Smooth muscle cell (in vitro differentiated cells): ENCODE results near the gene RCCD1. TPM values are rescaled to one million over a fixed set of nuclear protein-coding genes. Genes with fewer than 3 reads are reported as not detected.

Source experiments
- DNase-seq: peaks from one replicate; lab custom pipeline; 2025; ENCODE audit not compliant: unreplicated experiment; lab: John Stamatoyannopoulos, UW
- H2AFZ ChIP-seq: fragments of 200-600 bp; sonication (generic); 2 replicates; pipeline ENCODE4 v1.6.0; 2016; ENCODE audit warnings: antibody characterized with exemption, low read depth, mild to moderate bottlenecking
- H3F3A ChIP-seq: fragments of 200-600 bp; sonication (generic); 2 replicates; pipeline ENCODE4 v1.6.0; 2017; ENCODE audit warnings: antibody characterized with exemption, low read depth
- H3K27ac ChIP-seq: fragments of 200-600 bp; sonication (generic); 2 replicates; pipeline ENCODE4 v1.5.1; 2016; ENCODE audit warnings: low read depth, mild to moderate bottlenecking
- H3K27me3 ChIP-seq: fragments of 200-600 bp; sonication (generic); 2 replicates; pipeline ENCODE4 v1.6.1; 2016; ENCODE audit warnings: low read depth, mild to moderate bottlenecking
- H3K36me3 ChIP-seq: fragments of 200-600 bp; sonication (generic); 2 replicates; pipeline ENCODE4 v1.5.1; 2016; ENCODE audit warnings: low read depth
- H3K4me1 ChIP-seq: fragments of 200-600 bp; sonication (generic); 2 replicates; pipeline ENCODE4 v1.5.1; 2016; ENCODE audit warnings: low read depth
- H3K4me2 ChIP-seq: fragments of 200-600 bp; sonication (generic); 2 replicates; pipeline ENCODE4 v1.6.0; 2016; ENCODE audit warnings: mild to moderate bottlenecking
- H3K4me3 ChIP-seq: fragments of 200-600 bp; sonication (generic); 2 replicates; pipeline ENCODE4 v1.5.1; 2016; ENCODE audit warnings: mild to moderate bottlenecking
- H3K79me2 ChIP-seq: fragments of 200-600 bp; sonication (generic); 2 replicates; pipeline ENCODE4 v1.6.0; 2016; ENCODE audit warnings: low read depth, mild to moderate bottlenecking
- H3K9ac ChIP-seq: fragments of 200-600 bp; sonication (generic); 2 replicates; pipeline ENCODE4 v1.6.0; 2016; ENCODE audit warnings: low read depth
- H3K9me3 ChIP-seq: fragments of 200-600 bp; sonication (generic); replicated peaks from 2 replicates; pipeline ENCODE4 v1.5.1; 2016; ENCODE audit warnings: low read depth
- H4K20me1 ChIP-seq: fragments of 200-600 bp; sonication (generic); 2 replicates; pipeline ENCODE4 v1.6.0; 2016; ENCODE audit warnings: low read depth
- WGBS: methylation state at CpG from one replicate; pipeline ENCODE4 v1.1.7; 2016; ENCODE audit warnings: low lambda C conversion rate; 5-methylcytosine and 5-hydroxymethylcytosine counted together
- polyA plus RNA-seq: library from polyadenylated mRNA; unstranded; fragments of >200 nt; fragmentation: Nextera tagmentation; extraction: Ambion mirVana; gene quantifications from 2 replicates; pipeline ENCODE4 v1.2.1, GENCODE V29; 2016
- small RNA-seq: library from RNA; depleted of rRNA; stranded (forward); fragments of <200 nt; gene quantifications from one replicate; pipeline ENCODE3, GENCODE V24; 2014
- total RNA-seq: library from RNA; depleted of rRNA; stranded (reverse); fragments of >200 nt; gene quantifications from 2 replicates; pipeline ENCODE4 v1.2.3, GENCODE V29; 2014
- TF ChIP-seq, protein P1 (sequence below): fragments of 200-600 bp; sonication (generic); IDR thresholded peaks from 2 replicates; pipeline ENCODE4 v1.5.1; 2017; ENCODE audit warnings: borderline replicate concordance, mild to moderate bottlenecking, antibody characterized with exemption; ENCODE audit not compliant: insufficient read depth, poor library complexity, severe bottlenecking

RCCD1 gene
- total and polyA plus RNA-seq, 2 experiments from 2014 or later = 4.4 to 9.2 TPM

DNA sequence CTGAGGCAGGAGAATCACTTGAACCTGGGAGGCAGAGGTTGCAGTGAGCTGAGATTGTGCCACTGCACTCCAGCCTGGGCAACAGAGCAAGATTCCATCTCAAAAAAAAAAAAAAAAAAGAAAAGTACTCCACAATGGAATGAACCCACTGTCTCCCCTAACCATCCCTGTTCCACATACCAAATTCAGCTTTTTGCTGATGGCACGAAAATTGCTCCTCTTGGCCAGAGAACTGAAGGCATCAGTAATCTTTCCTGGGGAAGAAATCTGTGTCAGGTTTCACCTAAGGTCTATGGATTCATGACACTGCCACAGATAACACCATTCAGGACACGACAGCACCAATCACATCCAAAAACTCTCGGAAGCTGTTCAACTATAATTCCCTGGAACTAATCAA is 46.5 kb downstream of the RCCD1 start:
- no peak for DNase-seq
- TF ChIP-seq, protein P1, sequence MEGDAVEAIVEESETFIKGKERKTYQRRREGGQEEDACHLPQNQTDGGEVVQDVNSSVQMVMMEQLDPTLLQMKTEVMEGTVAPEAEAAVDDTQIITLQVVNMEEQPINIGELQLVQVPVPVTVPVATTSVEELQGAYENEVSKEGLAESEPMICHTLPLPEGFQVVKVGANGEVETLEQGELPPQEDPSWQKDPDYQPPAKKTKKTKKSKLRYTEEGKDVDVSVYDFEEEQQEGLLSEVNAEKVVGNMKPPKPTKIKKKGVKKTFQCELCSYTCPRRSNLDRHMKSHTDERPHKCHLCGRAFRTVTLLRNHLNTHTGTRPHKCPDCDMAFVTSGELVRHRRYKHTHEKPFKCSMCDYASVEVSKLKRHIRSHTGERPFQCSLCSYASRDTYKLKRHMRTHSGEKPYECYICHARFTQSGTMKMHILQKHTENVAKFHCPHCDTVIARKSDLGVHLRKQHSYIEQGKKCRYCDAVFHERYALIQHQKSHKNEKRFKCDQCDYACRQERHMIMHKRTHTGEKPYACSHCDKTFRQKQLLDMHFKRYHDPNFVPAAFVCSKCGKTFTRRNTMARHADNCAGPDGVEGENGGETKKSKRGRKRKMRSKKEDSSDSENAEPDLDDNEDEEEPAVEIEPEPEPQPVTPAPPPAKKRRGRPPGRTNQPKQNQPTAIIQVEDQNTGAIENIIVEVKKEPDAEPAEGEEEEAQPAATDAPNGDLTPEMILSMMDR = no peak
- H3K9ac ChIP-seq = no peak overlapping the region
- no peaks in the 10 kb centered on the region for H3K9me3 ChIP-seq
- no peaks in the 10 kb centered on the region for H3F3A ChIP-seq
- H3K4me1 ChIP-seq = no peaks in the 10 kb centered on the region
- no peaks in the 10 kb centered on the region for H4K20me1 ChIP-seq
- no peak overlapping the region for H3K4me3 ChIP-seq
- 88% methylated on average over 3 of the region's 3 CpGs for WGBS
- no peaks in the 10 kb centered on the region for H3K36me3 ChIP-seq
- no peaks in the 10 kb centered on the region for H3K79me2 ChIP-seq
- H2AFZ ChIP-seq = no peak overlapping the region
- H3K4me2 ChIP-seq = no peak overlapping the region
- H3K27ac ChIP-seq = no peak overlapping the region
- no peaks in the 10 kb centered on the region for H3K27me3 ChIP-seq

DNA sequence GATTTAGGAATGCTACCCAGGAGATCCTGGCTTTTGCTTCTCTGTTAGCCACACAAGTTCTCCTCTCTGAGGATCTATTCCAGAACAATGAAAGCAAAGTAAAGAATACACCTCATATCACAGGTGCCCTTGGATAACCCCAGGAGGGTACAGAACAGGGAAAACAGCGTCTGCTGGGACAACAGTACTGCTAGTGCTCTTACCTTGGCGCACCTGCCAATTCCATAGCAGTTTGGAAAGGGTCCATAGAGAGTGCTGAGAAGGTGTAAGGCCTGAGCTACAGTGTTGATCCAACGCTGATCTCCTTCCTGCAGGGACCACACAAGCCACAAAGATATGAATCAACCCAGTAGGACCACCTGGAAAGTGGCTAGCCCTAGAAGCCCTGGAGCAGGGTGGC is 52.6 kb downstream of the RCCD1 start:
- no peaks in the 10 kb centered on the region for H3K36me3 ChIP-seq
- no peaks in the 10 kb centered on the region for H4K20me1 ChIP-seq
- H3K9ac ChIP-seq = no peak overlapping the region
- WGBS = 97% methylated on average over 3 of the region's 3 CpGs
- no peaks in the 10 kb centered on the region for H3K4me1 ChIP-seq
- H3K9me3 ChIP-seq = no peaks in the 10 kb centered on the region
- no peak overlapping the region for H3K4me2 ChIP-seq
- H3K4me3 ChIP-seq = no peak overlapping the region
- DNase-seq = no peak
- H3K79me2 ChIP-seq = no peaks in the 10 kb centered on the region
- no peak overlapping the region for H2AFZ ChIP-seq
- no peak overlapping the region for H3K27ac ChIP-seq
- H3K27me3 ChIP-seq = no peaks in the 10 kb centered on the region
- no peaks in the 10 kb centered on the region for H3F3A ChIP-seq
- TF ChIP-seq, protein P1 = no peak

Small RNA genes within 50 kb of the gene (small RNA-seq; reads per million reads assigned to genes)
- not detected for gene RF00019

Other genes with a start within 250 kb of the RCCD1 start
- gene BLM, start 237.5 kb upstream of the RCCD1 start, total RNA-seq = 4.9 and 5.6 TPM in 2 replicates
- 1.7 and 3.1 TPM in 2 replicates for gene BLM, start 237.5 kb upstream of the RCCD1 start, polyA plus RNA-seq
- gene FURIN, start 86.3 kb upstream of the RCCD1 start, total RNA-seq = 52.5 and 66.0 TPM in 2 replicates
- 113 and 121 TPM in 2 replicates for gene FURIN, start 86.3 kb upstream of the RCCD1 start, polyA plus RNA-seq
- gene FES, start 70.4 kb upstream of the RCCD1 start, total RNA-seq = 4.9 and 6.3 TPM in 2 replicates
- gene FES, start 70.4 kb upstream of the RCCD1 start, polyA plus RNA-seq = 6.2 and 8.2 TPM in 2 replicates
- 7.1 and 11.0 TPM in 2 replicates for gene MAN2A2, start 51.6 kb upstream of the RCCD1 start, total RNA-seq
- 9.7 and 15.3 TPM in 2 replicates for gene MAN2A2, start 51.6 kb upstream of the RCCD1 start, polyA plus RNA-seq
- gene HDDC3, start 22.3 kb upstream of the RCCD1 start, total RNA-seq = 10.0 and 16.0 TPM in 2 replicates
- 15.5 and 16.3 TPM in 2 replicates for gene HDDC3, start 22.3 kb upstream of the RCCD1 start, polyA plus RNA-seq
- gene UNC45A, start 19.6 kb upstream of the RCCD1 start, total RNA-seq = 43.6 and 57.5 TPM in 2 replicates
- gene UNC45A, start 19.6 kb upstream of the RCCD1 start, polyA plus RNA-seq = 66.6 and 68.4 TPM in 2 replicates
- 20.4 and 41.1 TPM in 2 replicates for gene PRC1, start 39.7 kb downstream of the RCCD1 start, total RNA-seq
- 29.7 and 32.3 TPM in 2 replicates for gene PRC1, start 39.7 kb downstream of the RCCD1 start, polyA plus RNA-seq
- 9.4 and 9.7 TPM in 2 replicates for gene VPS33B, start 67.7 kb downstream of the RCCD1 start, total RNA-seq
- 12.4 and 18.1 TPM in 2 replicates for gene VPS33B, start 67.7 kb downstream of the RCCD1 start, polyA plus RNA-seq
- gene SV2B, start 145.4 kb downstream of the RCCD1 start, total RNA-seq = not detected in 2 replicates
- not detected in 2 replicates for gene SV2B, start 145.4 kb downstream of the RCCD1 start, polyA plus RNA-seq